Non-pigmented ciliary epithelial cell (primary cell): ENCODE measurements around the gene NR5A1.

Experiments
- DNase-seq: peaks from one replicate; pipeline ENCODE4 v3.0.0-alpha.2; 2010; ENCODE audit warnings: low read depth

NR5A1 gene

GRCh38 chr9:124514125-124514524, 6.9 kb upstream of the NR5A1 start:
- DNase-seq, result no peak

- no peak for DNase-seq
Measured at GRCh38 chr9:124513376-124513994, 6.3 kb upstream of the NR5A1 start.

- DNase-seq, result no peak
Measured at GRCh38 chr9:124512806-124513204, 5.6 kb upstream of the NR5A1 start.

- DNase-seq, result no peak
Measured at GRCh38 chr9:124511891-124512805, 4.9 kb upstream of the NR5A1 start.

- DNase-seq, result no peak
Measured at GRCh38 chr9:124511426-124511840, 4.2 kb upstream of the NR5A1 start.

- DNase-seq, result no peak
Measured at GRCh38 chr9:124510650-124511425, 3.6 kb upstream of the NR5A1 start.

- DNase-seq, result no peak
Measured at GRCh38 chr9:124507880-124508423, 753 bp upstream of the NR5A1 start.

- no peak for DNase-seq
Measured at GRCh38 chr9:124506433-124506832, 766 bp downstream of the NR5A1 start.

- no peak for DNase-seq
Measured at GRCh38 chr9:124505901-124506346, 1.3 kb downstream of the NR5A1 start.

GRCh38 chr9:124505006-124505900, 1.9 kb downstream of the NR5A1 start:
- DNase-seq, result no peak

GRCh38 chr9:124504530-124505005, 2.6 kb downstream of the NR5A1 start:
- DNase-seq, result no peak

- DNase-seq, result no peak
Measured at GRCh38 chr9:124503713-124504529, 3.3 kb downstream of the NR5A1 start.

- no peak for DNase-seq
Measured at GRCh38 chr9:124502711-124503702, 4.2 kb downstream of the NR5A1 start.

GRCh38 chr9:124501771-124502320, 5.4 kb downstream of the NR5A1 start:
- no peak for DNase-seq

GRCh38 chr9:124500796-124501611, 6.2 kb downstream of the NR5A1 start:
- DNase-seq, result no peak

GRCh38 chr9:124500028-124500795, 7.0 kb downstream of the NR5A1 start:
- no peak for DNase-seq

- DNase-seq, result no peak
Measured at GRCh38 chr9:124499216-124499615, 8.0 kb downstream of the NR5A1 start.
